Activated CD4-positive, alpha-beta T cell treated with anti-CD3 and anti-CD28 coated beads, Interleukin-2, Interleukin-6, amounts not matched to agents 100 ng/mL and 50 ng/mL, durations not matched to agents 16 hours and 8 hours (primary cell): Measurements from ENCODE around the gene AGXT.

Source experiments
- DNase-seq: peaks from one replicate; pipeline ENCODE4 v3.0.0-alpha.2; 2020

AGXT gene

DNA sequence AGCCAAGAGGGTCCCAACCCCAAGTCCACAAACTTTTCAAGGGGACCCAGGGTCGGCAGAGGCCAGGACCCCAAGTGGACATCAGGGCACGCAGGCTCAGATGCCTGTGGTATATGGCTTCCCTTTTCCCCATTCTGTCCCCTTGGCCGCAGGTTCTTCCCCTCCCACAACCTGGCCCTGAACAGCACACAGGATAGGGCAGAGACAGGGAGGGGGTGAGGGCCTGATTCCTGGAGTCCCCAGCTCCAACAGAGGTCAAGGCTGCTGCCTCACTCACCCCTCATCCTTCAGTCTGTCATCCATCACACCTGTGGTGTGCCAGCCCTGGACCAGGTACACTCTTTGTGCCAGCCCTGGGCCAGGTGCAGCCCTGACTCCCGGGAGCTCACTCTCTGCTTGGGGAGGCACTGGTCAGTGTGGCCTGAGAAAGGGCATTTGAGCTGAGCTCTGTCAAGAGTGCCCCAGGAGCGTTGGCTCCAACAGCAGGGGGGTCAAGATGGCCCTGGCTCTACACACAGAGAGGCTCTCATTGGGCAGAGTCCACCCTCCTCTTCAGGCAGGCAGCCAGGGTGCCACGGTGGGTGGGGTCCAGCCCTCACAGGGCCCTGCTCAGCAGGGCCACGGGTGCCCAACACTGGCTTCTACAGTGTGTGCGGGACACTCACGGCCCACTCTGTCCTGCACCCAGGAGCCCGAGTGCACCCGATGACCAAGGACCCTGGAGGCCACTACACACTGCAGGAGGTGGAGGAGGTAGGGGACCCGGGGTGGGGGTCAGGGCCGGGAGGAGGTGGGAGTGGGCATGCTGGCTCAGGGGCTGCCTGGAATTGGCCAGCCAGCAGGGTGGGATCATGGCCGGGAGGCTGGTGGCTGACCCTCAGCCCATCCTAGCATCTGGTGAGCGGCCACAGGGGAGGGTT is 1.6 kb downstream of the AGXT start:
- no peak for DNase-seq

DNA sequence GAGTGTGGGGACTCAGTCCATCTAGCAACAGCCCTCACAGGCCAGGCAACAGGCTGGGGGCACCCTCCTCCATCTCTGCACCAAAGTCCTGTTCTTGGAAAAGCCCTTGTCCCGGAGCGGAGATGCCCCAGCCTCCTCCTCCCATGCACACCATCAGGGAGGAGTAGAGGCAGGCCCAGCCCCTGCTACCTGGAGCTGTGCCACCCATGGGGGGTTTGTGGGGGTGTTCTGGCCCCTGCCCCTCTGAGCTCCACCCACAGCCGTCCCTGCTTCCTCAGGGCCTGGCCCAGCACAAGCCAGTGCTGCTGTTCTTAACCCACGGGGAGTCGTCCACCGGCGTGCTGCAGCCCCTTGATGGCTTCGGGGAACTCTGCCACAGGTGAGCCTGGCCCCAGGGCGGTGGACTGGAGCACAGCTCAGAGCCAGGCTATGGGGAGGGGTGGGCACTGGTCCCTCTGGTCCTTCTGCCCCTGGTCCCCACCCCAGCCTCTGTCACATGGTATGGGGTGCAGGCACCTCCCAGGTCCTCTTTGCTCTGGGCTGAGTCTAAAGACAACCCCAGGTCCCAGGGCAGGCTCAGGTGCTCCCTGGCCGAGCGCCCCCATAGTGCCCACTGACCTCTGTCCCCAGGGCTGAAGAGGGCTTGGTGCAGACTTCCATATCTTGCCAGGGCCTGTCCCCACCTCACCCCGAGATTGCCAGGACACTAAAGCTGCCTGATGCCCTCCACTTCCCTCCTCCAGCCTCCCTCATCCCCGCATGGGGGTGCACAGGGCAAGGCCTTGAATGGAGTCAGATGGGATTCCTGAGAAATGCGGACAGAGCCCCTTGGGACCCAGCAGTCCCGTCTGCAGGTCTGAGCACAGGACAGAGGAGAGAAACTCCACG is 2.7 kb downstream of the AGXT start:
- DNase-seq: no peak

DNA sequence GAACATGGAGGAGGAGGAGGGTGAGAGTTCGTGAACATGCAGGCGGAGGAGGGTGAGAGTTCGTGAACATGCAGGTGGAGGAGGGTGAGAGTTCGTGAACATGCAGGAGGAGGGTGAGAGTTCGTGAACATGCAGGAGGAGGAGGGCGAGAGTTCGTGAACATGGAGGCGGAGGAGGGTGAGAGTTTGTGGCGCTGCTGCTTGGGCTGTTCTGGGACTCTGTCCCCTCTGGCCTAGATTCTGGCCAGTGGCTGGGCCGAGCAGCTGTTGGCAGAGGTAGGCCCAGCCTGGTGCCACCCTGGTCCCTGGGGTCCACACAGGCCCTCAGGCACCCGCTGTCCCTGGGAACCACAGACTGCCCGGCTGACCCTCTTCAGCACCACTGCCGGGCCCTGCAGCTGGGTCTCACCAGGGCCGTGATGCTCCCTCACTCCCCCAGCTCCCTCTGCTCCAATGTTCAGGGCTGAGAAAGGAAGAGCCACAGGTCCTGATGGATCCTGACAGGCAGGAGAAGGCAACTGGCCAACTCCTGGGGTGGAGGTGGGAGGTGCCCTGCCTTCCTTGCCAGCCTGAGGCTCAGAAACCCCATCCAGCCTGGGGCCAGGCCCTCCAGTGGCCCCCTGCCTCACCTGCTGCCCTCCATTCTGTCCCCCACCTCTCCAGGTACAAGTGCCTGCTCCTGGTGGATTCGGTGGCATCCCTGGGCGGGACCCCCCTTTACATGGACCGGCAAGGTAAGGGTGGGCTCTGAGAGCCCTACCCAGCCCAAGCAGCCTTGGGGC is 3.9 kb downstream of the AGXT start:
- DNase-seq: no peak

DNA sequence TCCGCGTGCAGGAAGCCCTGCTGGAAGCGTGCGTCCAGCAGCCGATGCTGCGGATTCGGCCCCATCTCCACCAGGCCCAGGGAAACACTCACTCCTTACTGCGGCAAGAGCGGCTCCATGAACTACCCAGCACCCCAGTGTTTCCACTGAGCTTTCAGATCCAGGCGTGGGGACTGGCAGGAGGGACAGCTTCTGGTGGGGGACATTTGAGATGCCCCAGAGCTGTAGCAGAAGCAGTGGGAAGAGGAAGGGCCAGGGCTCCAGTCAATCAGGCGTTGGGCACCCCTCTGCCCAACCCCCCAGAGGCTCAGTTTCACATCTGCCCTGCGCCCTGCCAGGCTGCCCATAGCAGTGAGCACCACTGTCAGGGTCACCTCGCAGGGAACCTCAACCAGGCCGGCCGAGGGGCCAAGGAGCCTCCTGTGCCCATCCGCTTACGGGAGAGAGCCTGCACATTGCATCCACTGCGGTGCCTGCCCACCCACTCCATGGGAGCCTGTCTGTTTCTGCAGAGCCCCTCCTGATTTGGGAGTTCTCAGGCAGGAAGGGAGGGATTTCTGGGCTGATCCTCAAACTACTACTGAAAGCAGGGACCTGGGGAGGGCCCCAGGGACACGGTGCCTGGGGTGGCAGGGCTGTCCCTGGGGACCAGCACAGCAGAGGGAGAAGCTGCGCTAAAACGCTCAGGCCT is 4.6 kb downstream of the AGXT start:
- no peak for DNase-seq

DNA sequence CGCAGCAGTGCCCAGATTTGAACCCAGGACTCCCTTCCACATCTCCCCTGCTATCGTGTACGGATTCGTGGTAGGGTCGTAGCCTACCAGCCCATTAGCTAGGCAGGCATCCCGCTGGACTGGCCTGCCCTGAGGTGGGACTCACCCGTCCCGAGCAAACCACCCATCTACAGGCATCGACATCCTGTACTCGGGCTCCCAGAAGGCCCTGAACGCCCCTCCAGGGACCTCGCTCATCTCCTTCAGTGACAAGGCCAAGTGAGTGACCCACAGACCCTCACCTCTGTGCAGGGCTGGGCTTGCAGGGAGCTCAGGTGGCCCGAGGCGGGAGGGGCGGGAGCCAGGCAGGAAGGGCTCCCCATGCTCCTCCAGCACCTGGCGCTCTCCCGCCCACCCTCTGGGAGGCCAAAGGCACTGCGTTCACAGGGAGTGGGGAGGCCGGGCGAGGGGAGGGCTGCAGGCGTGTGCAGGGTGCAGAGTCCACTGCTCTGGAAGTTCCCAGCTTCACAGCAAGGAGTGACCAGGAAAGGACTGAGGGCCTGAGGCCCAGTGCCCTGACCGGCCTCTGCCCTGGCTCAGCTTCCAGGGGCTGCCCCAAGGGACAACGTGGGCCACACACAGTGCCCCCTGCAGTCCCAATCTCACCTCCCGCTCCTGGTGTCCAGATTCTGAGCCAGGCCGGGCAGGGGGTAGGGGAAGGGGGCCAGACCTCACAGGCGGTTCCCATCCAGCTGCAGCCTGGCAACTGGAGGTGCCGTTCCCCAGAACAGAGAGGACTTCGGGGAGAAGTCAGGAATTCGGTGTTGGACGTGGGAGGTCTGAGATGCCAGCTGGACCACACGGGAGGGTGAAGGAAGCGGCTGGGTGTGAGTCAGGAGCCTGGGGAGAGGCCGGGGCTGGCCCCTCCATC is 5.4 kb downstream of the AGXT start:
- DNase-seq: no peak

DNA sequence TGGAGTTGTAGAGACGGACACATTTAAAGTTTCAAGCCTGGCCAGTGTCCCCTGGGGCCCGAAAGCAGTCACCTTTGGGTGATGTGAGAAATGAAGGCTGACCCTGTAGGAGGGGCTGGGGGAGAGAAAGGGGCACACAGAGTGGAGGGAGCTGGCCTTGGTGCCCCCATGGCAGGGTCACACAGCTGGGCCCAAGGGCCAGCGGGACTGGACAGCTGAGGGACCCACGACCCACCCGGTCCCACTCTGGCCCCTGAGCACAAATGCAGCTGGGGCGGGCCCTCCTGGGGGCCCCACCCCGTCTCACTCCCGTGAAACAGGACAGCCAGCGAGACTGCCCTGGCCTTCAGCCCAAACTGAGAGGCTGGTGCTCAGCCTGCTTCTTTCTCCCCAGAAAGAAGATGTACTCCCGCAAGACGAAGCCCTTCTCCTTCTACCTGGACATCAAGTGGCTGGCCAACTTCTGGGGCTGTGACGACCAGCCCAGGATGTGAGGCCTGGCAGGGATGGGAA is 6.1 kb downstream of the AGXT start:
- no peak for DNase-seq

DNA sequence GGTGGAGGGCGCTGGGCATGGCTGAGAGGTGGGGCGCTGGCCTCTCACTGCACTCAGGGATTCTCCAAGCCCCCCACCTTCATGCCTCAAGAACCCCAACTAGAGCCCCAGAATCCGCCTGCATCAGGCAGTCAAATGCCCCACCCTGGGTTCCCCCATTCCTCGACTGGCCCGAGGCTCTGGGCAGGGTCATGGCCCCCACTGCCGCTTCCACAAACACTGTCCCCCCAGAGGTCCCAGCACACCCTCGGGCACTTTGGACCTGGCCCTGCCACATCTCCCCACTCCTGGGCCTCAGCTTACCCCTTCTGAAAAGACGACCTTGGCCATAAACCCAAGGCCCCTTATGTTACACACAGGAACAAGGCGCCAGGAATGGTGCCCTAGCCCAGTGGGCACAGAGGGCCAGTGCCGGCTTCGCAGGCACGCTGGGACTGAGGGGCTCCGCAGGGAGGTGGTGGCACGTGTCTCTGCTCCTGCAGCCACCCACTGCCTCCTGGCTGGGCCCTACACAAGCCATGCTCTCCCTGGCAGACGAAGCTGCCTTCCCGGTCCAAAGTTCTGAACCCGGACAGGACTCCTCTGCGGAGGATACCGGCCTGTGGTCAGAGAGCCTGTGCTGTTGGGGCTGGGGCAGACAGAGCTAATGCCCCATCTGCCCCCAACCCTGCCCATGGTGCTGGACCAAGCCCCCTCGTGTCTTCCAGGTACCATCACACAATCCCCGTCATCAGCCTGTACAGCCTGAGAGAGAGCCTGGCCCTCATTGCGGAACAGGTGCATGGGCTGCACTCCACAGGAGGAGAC is 6.8 kb downstream of the AGXT start:
- no peak for DNase-seq

DNA sequence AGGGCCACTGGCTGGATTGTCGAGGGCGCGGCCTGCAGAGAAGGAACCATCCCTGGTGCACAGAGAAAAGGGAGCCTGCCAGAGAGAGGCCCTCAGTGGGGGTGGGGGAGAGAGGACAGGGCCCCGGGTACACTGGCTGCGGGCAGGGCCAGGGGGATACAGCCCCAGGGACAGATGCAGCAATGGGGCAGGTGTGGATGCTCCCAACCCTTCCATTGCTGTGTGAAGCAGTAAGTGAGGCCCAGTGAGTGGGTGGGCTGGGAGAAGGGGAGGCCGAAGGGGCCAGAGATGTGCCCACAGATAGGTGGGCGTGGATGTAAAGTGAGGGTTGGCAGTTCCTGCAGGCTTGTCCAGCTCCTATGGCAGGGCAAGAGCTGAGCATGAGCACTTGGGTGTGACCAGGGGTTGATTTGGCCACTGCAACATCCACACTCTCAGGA is 7.4 kb downstream of the AGXT start:
- no peak for DNase-seq

DNA sequence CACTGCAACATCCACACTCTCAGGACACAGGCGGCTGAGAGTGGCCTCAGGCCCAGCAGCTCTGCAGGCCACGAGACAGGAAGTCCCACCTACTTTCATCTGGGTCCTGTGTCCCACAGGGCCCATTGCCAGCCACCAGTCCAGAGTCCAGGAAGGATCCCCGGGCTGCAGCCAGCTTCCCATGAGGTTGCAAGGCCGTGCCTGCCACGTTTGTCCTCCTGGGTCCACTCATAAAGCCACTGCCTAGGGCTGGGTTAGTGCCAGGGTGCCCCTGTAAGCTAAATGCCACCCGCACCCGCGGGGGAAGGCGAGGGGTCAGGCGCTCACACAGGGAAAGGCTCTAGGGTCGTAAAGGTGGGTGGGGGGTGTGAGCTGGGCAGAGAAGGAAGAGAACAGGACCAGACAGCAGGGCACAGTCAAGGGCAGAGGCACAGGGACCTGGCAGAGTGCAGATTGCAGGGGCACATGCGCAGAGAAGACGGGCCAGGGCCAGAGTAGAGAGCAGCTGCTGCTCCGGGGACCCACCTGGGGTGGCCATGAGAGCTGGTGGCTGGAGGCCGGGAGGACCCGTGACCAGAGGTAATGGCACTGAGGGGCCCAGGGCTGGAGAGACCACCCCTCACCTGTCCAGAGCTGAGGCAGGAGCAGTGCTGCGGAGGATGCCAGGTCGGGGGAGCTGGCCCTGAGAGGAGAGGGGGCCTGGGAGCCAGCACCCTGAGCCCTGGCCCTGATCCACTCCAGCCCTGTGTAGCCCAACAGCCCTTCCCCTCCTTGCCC is 8.0 kb downstream of the AGXT start:
- DNase-seq: no peak

DNA sequence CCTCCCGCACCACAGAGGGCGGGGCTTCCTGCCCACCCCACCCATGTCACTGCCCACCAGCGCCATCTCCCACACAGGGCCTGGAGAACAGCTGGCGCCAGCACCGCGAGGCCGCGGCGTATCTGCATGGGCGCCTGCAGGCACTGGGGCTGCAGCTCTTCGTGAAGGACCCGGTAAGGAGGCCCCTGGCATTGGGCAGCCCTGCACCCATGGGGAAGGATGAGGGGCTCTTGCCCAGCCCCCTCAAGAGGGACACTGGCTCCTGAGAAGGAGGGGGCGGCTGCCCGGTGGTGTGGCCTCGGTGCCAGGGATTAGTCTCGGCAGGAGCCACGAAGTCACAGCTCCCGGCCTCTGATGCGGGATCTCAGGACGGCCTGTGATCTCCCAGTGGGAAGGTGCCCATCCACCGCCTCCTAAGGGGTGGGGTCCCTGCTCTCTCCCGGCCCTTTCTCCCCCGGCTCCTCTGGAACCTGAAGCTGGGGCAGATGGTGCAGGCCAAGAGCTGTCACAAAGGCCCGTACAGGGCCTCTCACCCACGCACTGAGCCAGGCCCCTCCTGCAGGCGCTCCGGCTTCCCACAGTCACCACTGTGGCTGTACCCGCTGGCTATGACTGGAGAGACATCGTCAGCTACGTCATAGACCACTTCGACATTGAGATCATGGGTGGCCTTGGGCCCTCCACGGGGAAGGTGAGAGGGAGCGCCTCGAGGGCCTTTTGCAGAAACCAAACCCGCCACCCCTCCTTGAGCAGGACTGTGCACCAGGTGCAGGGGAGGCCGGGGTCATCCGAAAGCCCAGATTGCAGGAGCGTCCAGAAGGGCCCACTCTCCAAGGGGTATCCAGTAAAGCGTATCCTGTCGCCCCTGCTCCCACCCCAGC is 9.1 kb downstream of the AGXT start:
- no peak for DNase-seq

DNA sequence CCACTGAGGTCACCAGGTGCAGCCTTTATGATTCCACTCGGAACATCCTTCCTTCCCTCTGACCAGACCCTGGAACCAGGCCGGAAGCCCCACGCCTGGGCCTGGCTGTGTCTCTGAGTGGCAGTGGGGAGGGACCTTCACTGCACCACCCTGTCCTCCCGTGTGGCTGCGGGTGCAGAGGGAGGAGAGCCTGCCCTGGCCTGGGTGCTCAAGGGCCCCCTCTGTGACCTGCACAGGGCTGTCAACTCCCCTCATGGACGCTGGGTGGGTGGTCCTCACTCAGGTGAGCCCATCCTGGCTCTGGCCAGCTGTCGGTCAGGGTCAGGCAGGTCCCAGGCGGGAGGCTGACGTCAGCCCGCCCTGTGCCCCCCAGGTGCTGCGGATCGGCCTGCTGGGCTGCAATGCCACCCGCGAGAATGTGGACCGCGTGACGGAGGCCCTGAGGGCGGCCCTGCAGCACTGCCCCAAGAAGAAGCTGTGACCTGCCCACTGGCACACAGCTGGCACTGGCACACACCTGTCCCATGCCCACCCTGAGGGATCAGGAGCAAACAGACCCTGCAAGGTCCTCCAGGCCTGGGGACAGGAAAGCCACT is 9.8 kb downstream of the AGXT start:
- no peak for DNase-seq

DNA sequence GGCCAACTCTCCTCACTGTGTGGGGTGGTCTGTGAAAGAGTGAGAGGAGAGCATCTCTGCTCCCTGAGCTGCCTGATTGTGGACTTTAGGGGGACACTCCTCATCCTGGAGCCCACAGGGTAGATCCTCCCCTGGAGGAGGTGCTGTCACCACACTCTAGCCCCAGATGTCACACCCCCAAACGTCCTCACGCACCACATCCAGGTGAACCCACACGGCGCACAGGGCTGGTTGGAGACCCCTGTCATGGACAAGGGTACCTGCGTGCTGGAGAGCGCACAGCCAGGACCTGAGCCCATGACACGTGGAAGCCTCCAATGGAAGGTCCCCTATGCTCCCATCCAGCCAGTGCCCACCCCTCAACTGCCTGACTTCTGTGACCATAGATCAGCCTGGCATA is 10.5 kb downstream of the AGXT start:
- DNase-seq: no peak

DNA sequence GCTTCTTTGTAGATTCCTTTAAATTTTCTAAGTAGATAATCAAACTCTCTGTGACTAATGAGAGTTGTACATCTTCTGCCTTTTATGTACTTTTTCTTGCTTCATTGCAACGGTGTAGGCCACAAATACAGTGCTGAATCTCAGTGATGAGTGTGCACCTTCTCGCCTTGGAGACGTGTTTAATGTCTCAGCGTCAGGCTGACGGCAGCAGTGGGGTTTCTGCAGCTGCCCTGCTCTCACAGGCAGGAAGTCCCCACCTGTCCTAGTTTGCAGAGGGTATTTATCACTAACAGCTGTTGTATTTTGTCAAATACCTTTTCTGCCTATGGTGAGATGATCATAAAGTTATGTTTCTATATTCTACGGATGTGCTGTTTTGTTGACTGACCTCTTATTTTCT is 13.3 kb downstream of the AGXT start:
- no peak for DNase-seq

DNA sequence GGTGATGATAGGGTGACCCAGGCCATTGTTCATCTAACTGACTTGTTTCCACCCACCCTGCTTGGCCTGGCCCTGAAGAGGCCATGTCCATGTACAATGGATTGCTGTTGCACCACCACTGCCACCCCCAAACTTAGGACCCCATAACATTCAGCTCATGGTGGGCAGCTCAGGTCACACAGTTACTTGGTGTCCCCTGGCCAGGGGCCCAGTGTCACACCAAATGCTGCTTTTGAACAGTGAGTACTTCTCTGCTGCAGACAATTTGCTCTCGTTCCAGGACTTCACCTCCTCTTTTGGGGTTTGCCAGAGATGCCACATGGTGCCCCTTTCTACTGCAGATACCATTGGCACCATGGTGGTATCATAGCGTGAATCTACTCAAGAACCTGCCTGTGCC is 15.6 kb downstream of the AGXT start:
- DNase-seq: no peak

DNA sequence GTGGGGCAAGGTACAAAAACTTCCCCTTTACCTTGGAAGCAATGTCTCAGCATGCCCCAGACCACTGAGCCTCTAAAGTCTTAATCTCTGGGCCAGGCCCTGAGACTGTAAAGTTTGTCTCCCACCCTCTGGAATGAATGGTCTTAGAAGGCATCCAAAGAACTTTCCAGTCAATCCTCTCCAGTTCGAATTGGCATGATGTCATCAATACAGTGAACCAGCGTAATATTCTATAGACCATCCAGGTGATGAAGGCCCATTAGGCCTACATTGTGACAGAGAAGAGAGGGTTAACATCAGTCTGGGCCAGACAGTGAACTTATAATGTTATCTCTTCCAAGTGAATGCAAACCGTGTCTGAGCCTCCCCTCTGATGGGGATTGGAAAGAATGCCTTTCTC is 16.1 kb downstream of the AGXT start:
- DNase-seq: no peak

DNA sequence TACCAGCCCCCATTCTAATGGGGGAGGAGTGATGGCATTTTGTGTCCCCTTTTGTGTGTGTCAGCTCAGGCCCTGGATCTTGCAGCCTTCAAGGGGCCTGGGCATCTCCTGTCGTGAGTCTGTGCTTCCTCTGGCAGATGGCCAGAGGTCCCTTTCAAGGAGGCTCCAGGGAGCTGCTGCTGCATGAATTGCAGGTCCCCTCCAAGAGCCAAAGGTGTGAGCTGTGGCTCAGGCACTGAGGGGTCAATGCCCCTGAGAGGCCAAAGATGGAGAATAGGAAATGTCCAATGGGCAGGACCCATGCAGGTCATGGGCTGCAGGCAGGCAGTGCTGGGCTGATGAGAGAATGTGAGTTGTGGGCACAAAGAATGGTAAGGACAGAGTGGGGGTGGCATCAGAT is 16.9 kb downstream of the AGXT start:
- no peak for DNase-seq

DNA sequence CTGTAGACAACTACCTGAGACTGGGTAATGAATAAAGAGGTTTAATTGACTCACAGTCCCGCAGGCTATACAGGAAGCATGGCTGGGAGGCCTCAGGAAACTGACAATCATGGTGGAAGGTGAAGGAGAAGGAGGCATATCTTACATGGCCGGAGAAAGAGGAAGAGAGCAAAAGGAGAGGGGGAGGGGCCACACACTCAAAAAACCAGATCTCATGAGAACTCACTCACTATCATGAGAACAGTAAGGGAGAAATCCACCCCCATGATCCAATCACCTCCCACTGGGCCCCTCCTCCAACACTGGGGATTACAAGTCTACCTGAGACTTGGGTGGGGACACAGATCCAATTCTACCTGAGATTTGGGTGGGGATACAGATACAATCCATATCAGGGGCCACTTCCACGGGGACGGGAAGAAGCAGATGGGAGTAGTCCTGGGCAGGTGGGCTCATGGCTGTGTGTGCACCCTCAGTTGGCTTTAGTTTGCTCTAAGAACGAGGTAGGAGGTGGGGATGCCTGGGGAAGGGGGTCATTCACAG is 17.5 kb downstream of the AGXT start:
- DNase-seq: no peak
